IMR-90 (cell line): ENCODE results near the gene GPR82. TPM values are rescaled to one million over a fixed set of nuclear protein-coding genes. Genes with fewer than 3 reads are reported as not detected.

Experiments
- ATAC-seq: fragments of 200-7000 bp; cut with Tn5 transposase; 2 replicates; pipeline ENCODE4 v1.9.1; 2020; ENCODE audit warnings: low read depth, mild to moderate bottlenecking, moderate library complexity
- BruUV-seq: library from RNA; stranded (reverse); fragments of 400-500 nt; replicated peaks from 2 replicates; lab custom pipeline; 2021; lab: Mats Ljungman, UMichigan
- CTCF ChIA-PET: fragments of 300-600 bp; formaldehyde crosslinking; extraction: SDS; loops from one replicate; lab custom pipeline; 2021; ENCODE audit warnings: antibody characterized with exemption; lab: Yijun Ruan, JAX
- POLR2A ChIA-PET: fragments of 300-600 bp; sonication (Branson Sonifier 250); formaldehyde crosslinking; loops from one replicate; lab custom pipeline; 2022; ENCODE audit warnings: antibody characterized with exemption; ENCODE audit not compliant: unreplicated experiment; lab: Charles Lee
- DNase-seq: peaks from one replicate; pipeline ENCODE4 v3.0.0; 2013
- H2AFZ ChIP-seq: replicated peaks from 2 replicates; pipeline ENCODE3; 2013; ENCODE audit warnings: low read length, mild to moderate bottlenecking; ENCODE audit not compliant: poor library complexity
- H2AK5ac ChIP-seq: 2 replicates; pipeline ENCODE4 v1.6.1; 2013; ENCODE audit warnings: low read depth, low read length, inconsistent platforms
- H2AK9ac ChIP-seq: replicated peaks from 2 replicates; pipeline ENCODE3; 2013; ENCODE audit warnings: mild to moderate bottlenecking, low read depth, low read length, moderate library complexity; ENCODE audit not compliant: poor library complexity
- H2BK120ac ChIP-seq: 2 replicates; pipeline ENCODE4 v1.6.1; 2013; ENCODE audit warnings: low read depth, low read length, inconsistent platforms
- H2BK15ac ChIP-seq: 3 replicates; pipeline ENCODE4 v1.6.1; 2013; ENCODE audit warnings: low read depth, low read length, inconsistent platforms
- H2BK20ac ChIP-seq: 2 replicates; pipeline ENCODE4 v1.6.1; 2013; ENCODE audit warnings: low read depth, mild to moderate bottlenecking, inconsistent platforms, low read length, moderate library complexity
- H2BK5ac ChIP-seq: 2 replicates; pipeline ENCODE4 v1.6.1; 2013; ENCODE audit warnings: mild to moderate bottlenecking, low read depth, low read length, inconsistent platforms; ENCODE audit not compliant: poor library complexity, severe bottlenecking
- H3K14ac ChIP-seq: replicated peaks from 2 replicates; pipeline ENCODE4 v1.6.1; 2013; ENCODE audit warnings: low read depth, low read length, inconsistent platforms
- H3K18ac ChIP-seq: 2 replicates; pipeline ENCODE4 v1.6.1; 2013; ENCODE audit warnings: low read depth, low read length, control low read depth
- H3K23ac ChIP-seq: 2 replicates; pipeline ENCODE4 v1.6.1; 2013; ENCODE audit warnings: low read depth, low read length, inconsistent platforms
- H3K27ac ChIP-seq: 2 replicates; pipeline ENCODE4 v1.5.1; 2013; ENCODE audit warnings: mild to moderate bottlenecking, control low read depth, low read length; ENCODE audit not compliant: insufficient read depth
- H3K27me3 ChIP-seq: 2 replicates; pipeline ENCODE4 v1.6.1; 2013; ENCODE audit warnings: low read length; ENCODE audit not compliant: control insufficient read depth, insufficient read depth
- H3K36me3 ChIP-seq: 2 replicates; pipeline ENCODE4 v1.6.1; 2013; ENCODE audit warnings: low read length, mixed read lengths; ENCODE audit not compliant: control insufficient read depth, insufficient read depth
- H3K4ac ChIP-seq: 2 replicates; pipeline ENCODE4 v1.6.1; 2013; ENCODE audit warnings: low read depth, low read length, inconsistent platforms
- H3K4me1 ChIP-seq: 2 replicates; pipeline ENCODE4 v1.6.1; 2013; ENCODE audit warnings: low read length, mixed read lengths; ENCODE audit not compliant: control insufficient read depth, insufficient read depth
- H3K4me2 ChIP-seq: 2 replicates; pipeline ENCODE4 v1.6.1; 2013; ENCODE audit warnings: low read depth, mild to moderate bottlenecking, control low read depth, low read length, moderate library complexity
- H3K4me3 ChIP-seq: 2 replicates; pipeline ENCODE4 v1.5.1; 2013; ENCODE audit warnings: low read depth, mild to moderate bottlenecking, control low read depth, low read length, moderate library complexity; ENCODE audit not compliant: insufficient read depth
- H3K56ac ChIP-seq: 2 replicates; pipeline ENCODE4 v1.6.1; 2013; ENCODE audit warnings: low read length, inconsistent platforms; ENCODE audit not compliant: insufficient read depth; ENCODE audit errors: extremely low read depth
- H3K79me1 ChIP-seq, 2 experiments: 2 replicates each; pipeline ENCODE4 v1.6.1; 2013; ENCODE audit warnings: low read length in 2 of 2, inconsistent platforms in 1 of 2, low read depth in 1 of 2
- H3K9ac ChIP-seq: 2 replicates; pipeline ENCODE4 v1.6.1; 2013; ENCODE audit warnings: low read depth, low read length, control low read depth
- H3K9me1 ChIP-seq: 2 replicates; pipeline ENCODE4 v1.6.1; 2013; ENCODE audit warnings: low read length, inconsistent platforms; ENCODE audit not compliant: insufficient read depth
- H3K9me3 ChIP-seq: 2 replicates; pipeline ENCODE4 v1.6.1; 2013; ENCODE audit warnings: low read length; ENCODE audit not compliant: control insufficient read depth, insufficient read depth
- H4K20me1 ChIP-seq: 2 replicates; pipeline ENCODE4 v1.6.1; 2013; ENCODE audit warnings: low read length, inconsistent platforms; ENCODE audit not compliant: insufficient read depth
- H4K5ac ChIP-seq: 2 replicates; pipeline ENCODE4 v1.6.1; 2013; ENCODE audit warnings: mild to moderate bottlenecking, low read depth, low read length, control low read depth
- H4K8ac ChIP-seq, 2 experiments: 2 replicates each; pipeline ENCODE4 v1.6.1; 2013; ENCODE audit warnings: low read depth in 2 of 2, low read length in 2 of 2, control low read depth in 1 of 2, inconsistent platforms in 1 of 2
- H4K91ac ChIP-seq: 2 replicates; pipeline ENCODE4 v1.6.1; 2013; ENCODE audit warnings: low read depth, low read length, inconsistent platforms; ENCODE audit not compliant: insufficient read depth
- FOS ChIP-seq: fragments of 150-350 bp; IDR thresholded peaks from 2 replicates; pipeline ENCODE4 v1.6.1; 2016; ENCODE audit warnings: low read depth, low read length
- MAZ ChIP-seq: IDR thresholded peaks from 2 replicates; pipeline ENCODE4 v1.6.1; 2012; ENCODE audit warnings: low read depth, mild to moderate bottlenecking, low read length, improper control_type of control experiment, moderate library complexity, borderline replicate concordance
- POLR2A ChIP-seq: IDR thresholded peaks from 2 replicates; pipeline ENCODE4 v1.6.1; 2012; ENCODE audit warnings: mild to moderate bottlenecking, low read depth, low read length
- SMC3 ChIP-seq: fragments of 150-350 bp; IDR thresholded peaks from 2 replicates; pipeline ENCODE4 v1.6.1; 2016; ENCODE audit warnings: low read depth, mild to moderate bottlenecking, antibody characterized with exemption, low read length, moderate library complexity
- WGBS, 2 experiments: methylation state at CpG; one replicate each; pipeline versions ENCODE4 v1.1.5 to v1.1.7; 2013; ENCODE audit warnings: missing lambda C conversion rate in 2 of 2; ENCODE audit not compliant: insufficient read length in 1 of 2; ENCODE audit errors: extremely low coverage in 2 of 2; 5-methylcytosine and 5-hydroxymethylcytosine counted together
- dilution Hi-C: fragments of 300-500 bp; cut with HindIII; formaldehyde crosslinking; loops from one replicate; pipeline ENCODE4 v1.14.3; 2018; ENCODE audit warnings: low sequenced_read_pairs; ENCODE audit not compliant: unreplicated experiment
- in situ Hi-C: fragments of 300-500 bp; cut with MboI; formaldehyde crosslinking; loops from 3 replicates; pipeline ENCODE4 v1.14.3; 2019; ENCODE audit warnings: low sequenced_read_pairs, inconsistent platforms, mixed read lengths
- intact Hi-C: fragments of 100-400 bp; cut with micrococcal nuclease; formaldehyde crosslinking; loops from 2 replicates; pipeline ENCODE4 v1.10.0; 2022
- polyA plus RNA-seq, 3 experiments: library from polyadenylated mRNA; depleted of rRNA; stranded (reverse); fragments of >200 nt; gene quantifications; 2 replicates each; pipeline ENCODE4 v1.2.3, GENCODE V29; 2012; ENCODE audit warnings: low replicate concordance in 1 of 3
- total RNA-seq: library from RNA; depleted of rRNA; stranded (reverse); fragments of >200 nt; gene quantifications from 2 replicates; pipeline ENCODE4 v1.2.3, GENCODE V29; 2012
- TF ChIP-seq, protein P1 (sequence below): fragments of 150-350 bp; IDR thresholded peaks from 2 replicates; pipeline ENCODE4 v1.6.1; 2016; ENCODE audit warnings: low read depth, mild to moderate bottlenecking, low read length, moderate library complexity, borderline replicate concordance
- TF ChIP-seq, protein P2 (sequence below): fragments of 150-350 bp; IDR thresholded peaks from 2 replicates; pipeline ENCODE4 v1.6.1; 2017; ENCODE audit warnings: mild to moderate bottlenecking, antibody characterized with exemption, low read length, low read depth

Gene GPR82
- total and polyA plus RNA-seq, 2 of the 4 experiments (the other 2 are of a cell fraction): not detected

GRCh38 chrX:41732260-41732659, 8.3 kb downstream of the GPR82 start:
- Histone ChIP-seq H4K5ac (no peak overlapping the region), H3K27me3 (no peaks in the 10 kb centered on the region; the same call in 1 of the 2 replicates), H2AK9ac (no peak overlapping the region), H3K56ac (no peak overlapping the region), H4K91ac (no peak overlapping the region), H3K9me1 (no peaks in the 10 kb centered on the region), H3K9ac (no peak overlapping the region), H4K8ac (no peak overlapping the region), H2AK5ac (no peak overlapping the region), H2BK5ac (no peak overlapping the region), H3K27ac (no peak overlapping the region), H3K4me3 (no peak overlapping the region), H3K23ac (no peak overlapping the region), H3K9me3 (no peaks in the 10 kb centered on the region), H3K18ac (no peak overlapping the region), H3K4ac (no peak overlapping the region), H2BK20ac (no peak overlapping the region), H3K4me2 (no peak overlapping the region), H2AFZ (no peak overlapping the region), H3K14ac (no peak overlapping the region), H3K36me3 (no peaks in the 10 kb centered on the region), H3K4me1 (no peaks in the 10 kb centered on the region), H3K79me1 (no peaks in the 10 kb centered on the region), H4K20me1 (no peaks in the 10 kb centered on the region), H2BK120ac (no peak overlapping the region), H2BK15ac (no peak overlapping the region)
- dilution Hi-C loops (no loop called here), intact Hi-C loops (loop anchor here (10.0 kb wide), 2 partner anchors 177 to 457 kb away; no protein-coding TSS in a partner anchor), in situ Hi-C loops (no loop called here)
- BruUV-seq: no TSS peak
- POLR2A ChIA-PET: no interaction called here
- TF ChIP-seq, protein P1, sequence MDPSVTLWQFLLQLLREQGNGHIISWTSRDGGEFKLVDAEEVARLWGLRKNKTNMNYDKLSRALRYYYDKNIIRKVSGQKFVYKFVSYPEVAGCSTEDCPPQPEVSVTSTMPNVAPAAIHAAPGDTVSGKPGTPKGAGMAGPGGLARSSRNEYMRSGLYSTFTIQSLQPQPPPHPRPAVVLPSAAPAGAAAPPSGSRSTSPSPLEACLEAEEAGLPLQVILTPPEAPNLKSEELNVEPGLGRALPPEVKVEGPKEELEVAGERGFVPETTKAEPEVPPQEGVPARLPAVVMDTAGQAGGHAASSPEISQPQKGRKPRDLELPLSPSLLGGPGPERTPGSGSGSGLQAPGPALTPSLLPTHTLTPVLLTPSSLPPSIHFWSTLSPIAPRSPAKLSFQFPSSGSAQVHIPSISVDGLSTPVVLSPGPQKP: no peak
- TF ChIP-seq MAZ (no peak), SMC3 (no peak), POLR2A (no peak), FOS (no peak)
- TF ChIP-seq, protein P2, sequence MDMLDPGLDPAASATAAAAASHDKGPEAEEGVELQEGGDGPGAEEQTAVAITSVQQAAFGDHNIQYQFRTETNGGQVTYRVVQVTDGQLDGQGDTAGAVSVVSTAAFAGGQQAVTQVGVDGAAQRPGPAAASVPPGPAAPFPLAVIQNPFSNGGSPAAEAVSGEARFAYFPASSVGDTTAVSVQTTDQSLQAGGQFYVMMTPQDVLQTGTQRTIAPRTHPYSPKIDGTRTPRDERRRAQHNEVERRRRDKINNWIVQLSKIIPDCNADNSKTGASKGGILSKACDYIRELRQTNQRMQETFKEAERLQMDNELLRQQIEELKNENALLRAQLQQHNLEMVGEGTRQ: no peak
- CTCF ChIA-PET: interaction anchor here (0.7 kb wide), 1 partner anchor 129 kb away, joined by 4 read pairs; no protein-coding TSS in a partner anchor
- DNase-seq (no peak), ATAC-seq (no peak)
- 60% methylated on average over 1 of the region's 2 CpGs; no CpG with 5 or more reads in 1 of the 2 experiments for WGBS, 2 experiments
